ENCODE data around the gene MACROD1. TPM values are rescaled to one million over a fixed set of nuclear protein-coding genes. Genes with fewer than 3 reads are reported as not detected.

MACROD1 gene
- total RNA-seq, 1 donor from 2014 or later = 3.4 TPM

DNA sequence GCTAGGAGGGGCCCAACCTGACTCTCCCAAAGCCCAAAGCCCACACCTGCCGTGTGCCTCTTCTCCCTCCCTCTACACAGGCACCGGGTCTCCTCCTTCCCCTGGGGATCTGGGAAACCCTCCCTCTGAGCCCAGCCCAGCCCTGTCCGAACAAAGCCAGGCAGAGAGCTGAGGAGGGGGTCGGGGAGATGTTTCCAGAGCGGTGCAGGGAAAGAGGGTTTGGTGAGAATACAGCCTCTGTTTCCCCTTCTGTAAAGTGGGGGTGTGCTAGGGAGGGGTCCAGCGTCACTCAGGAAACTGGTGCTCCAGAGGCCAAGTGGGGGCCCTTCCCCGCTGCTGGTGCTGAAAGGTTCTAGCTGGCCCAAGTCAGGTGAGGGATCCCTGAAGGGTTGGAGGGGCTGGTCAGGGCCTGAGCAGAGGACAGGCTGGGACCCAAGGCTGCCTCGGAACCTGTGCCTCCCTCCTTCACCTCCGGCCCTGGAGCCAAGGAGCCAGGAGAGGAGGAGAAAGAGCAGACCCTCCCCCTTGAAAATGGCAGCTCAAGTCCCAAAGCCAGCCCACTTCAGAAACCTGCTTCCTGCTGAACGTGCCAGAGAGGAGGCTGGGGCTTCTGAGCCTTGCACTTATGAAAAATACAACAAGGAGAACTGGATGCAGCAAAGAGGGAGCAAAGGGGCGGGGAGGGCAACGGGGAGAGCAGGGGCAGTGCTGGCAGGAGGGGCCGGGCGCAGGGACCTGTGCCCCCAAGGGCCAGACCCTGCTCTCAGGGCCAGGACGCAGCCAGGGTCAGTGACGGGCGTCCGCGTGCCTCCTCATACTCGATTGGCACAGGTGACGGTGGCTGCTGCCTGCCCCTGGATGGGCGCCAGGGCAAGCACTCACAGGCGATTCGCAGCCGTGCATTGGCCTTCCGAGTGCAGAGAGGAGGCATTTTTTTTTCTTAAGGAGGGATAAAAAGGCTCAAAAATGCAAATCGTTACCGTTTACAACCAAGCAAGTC lies 43.2 kb downstream of the MACROD1 start:
- Histone ChIP-seq H3K4me2 (ENCODE audit: low read length) (peak overlapping the region; percentile 67), H3K27me3 (ENCODE audit: insufficient read depth, low read length) (peaks cover 28% of the 10 kb centered on the region), H3K27ac (ENCODE audit: low read depth, low read length) (peak overlapping the region; percentile 59), H3K36me3 (ENCODE audit: insufficient read depth, low read length) (no peaks in the 10 kb centered on the region), H3K9me3 (ENCODE audit: insufficient read depth, low read depth, low read length) (no peaks in the 10 kb centered on the region), H3K79me2 (ENCODE audit: insufficient read depth, low read length) (no peaks in the 10 kb centered on the region), H3K9ac (ENCODE audit: low read length) (peak overlapping the region; percentile 77), H3K4me3 (ENCODE audit: insufficient read depth, low read depth, low read length) (no peak overlapping the region), H2AFZ (ENCODE audit: low read depth, low read length) (peak overlapping the region; percentile 79), H4K20me1 (ENCODE audit: insufficient read depth, low read length) (peaks cover 36% of the 10 kb centered on the region), H3K4me1 (ENCODE audit: insufficient read depth, low read length) (peaks cover 27% of the 10 kb centered on the region)
- Mint-ChIP-seq H3K36me3 (ENCODE audit: low read depth, unreplicated experiment) (no peaks in the 10 kb centered on the region), H3K4me3 (ENCODE audit: unreplicated experiment) (no peak overlapping the region), H3K4me1 (ENCODE audit: low read depth, unreplicated experiment) (peaks cover 13% of the 10 kb centered on the region), H3K9me3 (ENCODE audit: unreplicated experiment) (no peaks in the 10 kb centered on the region), H3K27me3 (ENCODE audit: low read depth, unreplicated experiment) (peaks cover 59% of the 10 kb centered on the region), H3K27ac (ENCODE audit: unreplicated experiment) (peak overlapping the region; percentile 18)
- TF ChIP-seq CTCF (IDR thresholded peaks at IDR 0.05; ENCODE audit: insufficient read depth, low read depth, low read length) (no peak), EZH2 (IDR thresholded peaks at IDR 0.05; ENCODE audit: insufficient read depth, low read length) (no peak)
- DNase-seq (ENCODE audit: low read depth) = no peak
- no peak for FAIRE-seq

DNA sequence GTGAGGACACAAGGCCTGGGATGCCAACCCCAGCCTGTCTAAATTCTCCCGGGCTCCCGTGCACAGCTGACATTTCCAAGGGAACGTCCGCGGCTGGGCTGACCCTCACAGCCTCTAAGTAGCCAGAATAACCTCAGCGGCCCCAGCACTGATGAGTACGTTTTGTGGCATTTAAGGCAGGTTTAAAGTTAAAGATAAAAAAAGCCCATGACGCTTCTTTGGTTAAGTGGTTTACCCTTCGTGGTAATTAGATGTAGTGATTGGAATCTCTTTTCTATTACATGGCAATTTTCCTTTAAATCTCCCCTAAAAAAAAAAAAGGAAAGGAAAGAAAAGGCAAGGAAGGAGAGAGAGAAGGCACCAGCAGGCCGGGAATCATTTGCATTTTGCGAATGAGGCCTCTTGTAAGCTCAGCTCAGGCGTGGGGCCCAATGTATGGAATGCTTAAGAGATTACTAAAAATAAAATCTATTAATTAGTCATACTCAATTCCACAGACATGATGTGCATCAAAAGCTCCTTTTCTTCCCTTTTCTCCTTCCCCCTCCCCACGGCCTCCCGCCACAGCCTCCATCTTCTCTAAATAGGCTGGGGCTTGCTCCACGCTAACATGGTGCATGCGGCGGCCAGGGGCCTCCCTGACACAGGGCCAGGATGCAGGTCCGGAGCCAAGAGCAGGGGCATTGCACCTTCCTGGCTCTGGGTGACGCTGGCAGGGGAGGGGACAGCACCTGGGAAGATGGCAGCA lies 44.1 kb downstream of the MACROD1 start:
- no peak overlapping the region for H3K4me3 ChIP-seq (ENCODE audit: insufficient read depth, low read depth, low read length)
- peaks cover 13% of the 10 kb centered on the region for H3K4me1 Mint-ChIP-seq (ENCODE audit: low read depth, unreplicated experiment)
- DNase-seq (ENCODE audit: low read depth) = peak; percentile 93
- no peak for FAIRE-seq
- peak overlapping the region; percentile 84 for H3K27ac Mint-ChIP-seq (ENCODE audit: unreplicated experiment)
- H3K36me3 ChIP-seq (ENCODE audit: insufficient read depth, low read length) = no peaks in the 10 kb centered on the region
- peaks cover 57% of the 10 kb centered on the region for H3K27me3 Mint-ChIP-seq (ENCODE audit: low read depth, unreplicated experiment)
- no peak overlapping the region for H3K4me3 Mint-ChIP-seq (ENCODE audit: unreplicated experiment)
- peaks cover 32% of the 10 kb centered on the region for H4K20me1 ChIP-seq (ENCODE audit: insufficient read depth, low read length)
- TF ChIP-seq CTCF (IDR thresholded peaks at IDR 0.05; ENCODE audit: insufficient read depth, low read depth, low read length) = no peak
- no peak for TF ChIP-seq EZH2 (IDR thresholded peaks at IDR 0.05; ENCODE audit: insufficient read depth, low read length)
- H3K27me3 ChIP-seq (ENCODE audit: insufficient read depth, low read length) = peaks cover 31% of the 10 kb centered on the region
- H3K9me3 ChIP-seq (ENCODE audit: insufficient read depth, low read depth, low read length) = no peaks in the 10 kb centered on the region
- peak overlapping the region; percentile 79 for H2AFZ ChIP-seq (ENCODE audit: low read depth, low read length)
- no peaks in the 10 kb centered on the region for H3K9me3 Mint-ChIP-seq (ENCODE audit: unreplicated experiment)
- H3K4me2 ChIP-seq (ENCODE audit: low read length) = peak overlapping the region; percentile 67
- peaks cover 27% of the 10 kb centered on the region for H3K4me1 ChIP-seq (ENCODE audit: insufficient read depth, low read length)
- H3K79me2 ChIP-seq (ENCODE audit: insufficient read depth, low read length) = no peaks in the 10 kb centered on the region
- H3K36me3 Mint-ChIP-seq (ENCODE audit: low read depth, unreplicated experiment) = no peaks in the 10 kb centered on the region
- peak overlapping the region; percentile 59 for H3K27ac ChIP-seq (ENCODE audit: low read depth, low read length)
- H3K9ac ChIP-seq (ENCODE audit: low read length) = peak overlapping the region; percentile 77

All from astrocyte (in vitro differentiated cells and primary cell).